NCI-H345 treated with DMSO at 0.1 percent for 48 hours (cell line): Measurements from ENCODE around the gene OSBPL2.

Source experiments
- DNase-seq: peaks from one replicate; lab custom pipeline; 2025; ENCODE audit not compliant: unreplicated experiment; lab: John Stamatoyannopoulos, UW

OSBPL2 gene

DNA sequence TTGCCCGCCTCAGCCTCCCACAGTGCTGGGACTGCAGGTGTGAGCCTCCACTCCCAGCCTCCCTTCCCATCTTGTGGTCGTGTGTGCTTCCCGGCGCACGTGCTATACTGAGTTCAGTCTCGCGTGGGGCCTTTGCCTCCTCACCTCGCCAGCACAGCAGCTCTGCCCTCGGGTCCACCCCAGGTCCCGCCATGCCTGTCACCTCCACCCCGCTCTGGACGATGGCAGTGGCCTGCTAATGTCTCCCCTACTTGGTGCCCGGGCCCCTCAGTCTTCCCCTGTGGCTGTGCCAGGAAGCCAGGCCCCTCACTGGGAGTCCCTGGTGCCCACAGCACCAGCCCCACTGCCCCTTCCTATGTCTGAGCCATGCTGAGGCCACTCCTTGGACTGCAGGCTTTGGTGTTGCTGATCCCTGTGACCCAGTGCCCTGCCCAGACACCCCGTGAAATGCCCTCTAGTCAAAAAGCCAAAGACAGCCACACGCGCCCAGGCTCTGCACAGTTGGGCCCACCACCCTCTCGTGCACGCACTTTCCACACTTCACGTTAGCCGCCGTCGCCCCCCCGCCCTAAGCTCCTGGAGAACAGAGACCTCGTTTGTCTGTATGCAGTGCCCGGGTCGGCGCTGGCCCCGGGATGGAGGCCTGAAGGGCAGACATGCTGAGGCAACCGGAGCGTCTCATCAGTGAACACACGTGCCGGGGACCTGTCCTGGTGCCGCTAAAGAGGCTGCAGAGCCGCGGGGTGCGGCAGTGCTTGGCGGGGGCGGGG is 32.5 kb upstream of the OSBPL2 start:
- no peak for DNase-seq

DNA sequence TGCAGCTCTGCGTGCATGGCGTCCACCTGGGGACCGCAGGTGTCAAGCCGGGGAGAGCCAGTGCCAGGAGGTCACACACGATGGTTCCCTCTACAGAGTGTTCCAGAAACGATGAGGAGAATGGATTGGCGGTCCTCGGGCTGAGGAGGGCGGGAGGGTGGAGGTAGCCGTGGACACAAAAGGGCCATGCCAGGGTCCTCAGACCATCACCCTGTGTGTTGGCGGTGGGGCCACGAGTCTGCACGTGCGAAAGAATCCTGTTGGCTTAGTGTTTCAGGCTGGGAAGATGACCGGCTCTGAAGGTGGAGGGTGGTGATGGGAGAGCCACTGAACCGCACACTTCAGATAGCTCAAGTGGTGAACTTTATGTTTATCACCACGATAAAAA is 31.9 kb upstream of the OSBPL2 start:
- DNase-seq: no peak

DNA sequence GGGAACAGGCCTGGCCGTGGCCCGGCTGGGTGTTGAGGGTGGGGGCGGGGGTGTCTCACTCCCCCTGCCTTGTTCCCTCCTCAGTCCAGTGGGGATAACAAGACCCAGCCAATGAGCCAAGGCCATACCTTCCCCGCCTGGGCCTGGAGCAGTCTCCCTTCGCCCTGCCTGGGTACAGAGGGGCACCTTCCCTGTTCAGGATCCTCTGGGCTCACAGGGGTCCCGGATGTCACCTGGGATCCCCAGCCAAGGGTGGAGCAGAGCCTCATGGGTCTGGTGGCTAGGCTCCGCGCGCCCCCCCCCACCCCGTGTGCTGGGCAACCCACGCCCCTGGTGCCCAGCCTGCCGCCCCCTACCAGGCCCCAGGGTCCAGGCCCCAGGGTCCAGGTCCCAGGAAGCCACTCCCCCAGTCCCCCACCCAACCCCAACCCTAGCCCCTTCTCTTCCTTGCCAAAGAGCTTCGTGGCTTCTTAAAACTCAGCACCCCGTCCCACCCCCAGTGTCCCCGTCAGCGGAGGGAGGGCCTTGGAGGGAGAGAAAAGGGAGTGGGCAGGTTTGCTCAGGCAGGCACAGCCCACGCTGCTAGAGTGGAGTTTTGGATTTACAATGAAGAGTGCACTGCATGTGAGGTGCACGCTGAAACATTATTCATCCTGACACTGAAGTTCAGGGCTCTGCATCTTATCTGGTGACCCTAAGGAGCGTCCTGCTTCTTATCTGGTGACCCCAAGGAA is 30.1 kb upstream of the OSBPL2 start:
- DNase-seq: no peak

DNA sequence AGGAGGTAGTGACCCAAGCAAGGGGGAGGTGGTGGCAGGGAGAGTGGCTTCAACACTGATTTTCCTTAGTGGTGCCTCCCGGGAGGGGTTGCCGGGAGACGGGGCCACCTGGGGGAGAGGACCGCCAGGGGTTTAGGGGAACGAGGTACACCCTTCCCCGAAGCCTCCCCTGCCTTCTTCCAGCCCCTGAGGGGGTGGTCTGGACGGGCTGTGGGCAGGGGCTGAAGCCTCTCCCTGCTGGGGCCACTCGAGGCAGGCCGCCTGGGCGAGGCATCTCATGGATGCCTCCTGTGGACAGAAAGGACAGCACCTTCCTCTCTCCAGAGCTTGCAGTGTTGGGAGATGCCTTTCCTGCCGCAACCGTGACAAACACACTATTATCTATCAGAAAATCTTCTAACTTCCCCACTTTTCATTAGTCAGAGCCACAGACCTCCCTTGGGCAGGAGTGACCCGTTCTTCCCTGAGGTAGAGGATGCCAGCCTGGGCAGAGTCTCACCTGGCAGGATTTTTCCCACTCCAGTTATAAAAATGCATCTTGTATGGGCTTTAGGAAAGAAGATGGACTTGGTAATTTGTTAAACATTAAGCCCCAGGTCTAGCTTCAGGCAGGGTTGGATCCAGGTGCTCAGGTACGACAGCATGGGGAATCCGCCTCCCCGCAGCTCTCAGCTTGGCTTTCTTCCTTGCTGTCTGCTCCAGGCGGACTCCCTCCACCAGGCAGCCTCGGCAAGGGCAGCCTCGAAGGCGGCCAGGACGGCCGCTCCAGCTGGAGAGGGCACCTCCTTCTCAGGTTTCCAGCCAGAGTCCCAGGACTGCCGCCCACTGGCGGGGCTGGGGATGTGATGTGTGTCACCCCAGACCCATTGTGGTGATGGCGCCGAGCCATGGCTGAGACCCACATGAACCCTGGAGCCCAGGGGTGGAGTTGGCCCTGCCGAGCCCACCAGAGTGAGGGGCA is 29.2 kb upstream of the OSBPL2 start:
- no peak for DNase-seq

DNA sequence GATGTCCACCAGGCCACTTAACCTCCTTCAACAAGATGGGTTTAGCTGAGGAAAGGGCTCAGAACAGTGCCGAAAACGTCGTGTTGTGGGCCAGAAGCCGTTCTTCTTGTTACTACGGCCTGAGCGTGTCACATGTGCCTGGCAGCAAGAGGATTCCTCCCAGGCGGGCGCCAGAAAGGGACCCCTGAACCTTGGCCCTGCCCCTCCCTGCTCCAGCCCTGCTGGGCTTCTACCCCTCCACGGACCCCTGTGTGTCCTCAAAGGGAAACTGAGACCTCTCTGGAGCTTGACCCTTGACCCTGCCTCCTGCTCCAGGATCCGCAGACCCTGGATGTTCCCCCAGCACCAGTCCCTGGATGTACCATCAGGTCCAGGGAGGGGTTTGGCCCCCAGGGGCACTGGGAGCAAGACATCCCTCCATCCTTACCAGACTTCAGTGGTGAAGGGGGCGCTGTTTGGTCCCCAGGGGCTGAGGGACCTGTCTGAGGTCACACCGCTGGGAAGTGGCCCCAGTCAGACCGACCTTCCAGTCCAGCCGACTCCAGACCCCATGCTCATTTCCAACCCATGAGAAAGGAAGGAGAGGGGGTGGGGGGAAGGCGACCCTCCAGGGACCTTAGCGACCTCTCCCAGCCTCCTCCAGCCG is 28.3 kb upstream of the OSBPL2 start:
- DNase-seq: no peak

DNA sequence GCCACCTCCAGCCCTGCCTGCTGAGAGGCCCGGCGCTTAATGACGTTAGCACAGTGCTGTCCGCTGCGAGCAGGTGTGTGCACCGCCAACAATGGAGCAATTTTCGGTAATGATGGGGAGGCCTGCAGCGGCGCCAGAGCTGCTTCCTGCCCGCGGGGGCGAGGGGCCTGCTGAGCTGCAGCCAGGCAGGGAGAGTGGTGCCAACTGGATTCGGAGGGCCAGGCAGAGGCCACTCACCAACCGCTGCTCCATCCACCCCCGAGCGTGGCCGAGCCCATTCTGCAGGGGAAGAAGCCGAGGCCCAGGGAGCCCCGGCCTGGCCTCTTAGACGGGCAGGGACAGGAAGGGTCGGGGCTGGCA is 27.8 kb upstream of the OSBPL2 start:
- peak; percentile 56 for DNase-seq

DNA sequence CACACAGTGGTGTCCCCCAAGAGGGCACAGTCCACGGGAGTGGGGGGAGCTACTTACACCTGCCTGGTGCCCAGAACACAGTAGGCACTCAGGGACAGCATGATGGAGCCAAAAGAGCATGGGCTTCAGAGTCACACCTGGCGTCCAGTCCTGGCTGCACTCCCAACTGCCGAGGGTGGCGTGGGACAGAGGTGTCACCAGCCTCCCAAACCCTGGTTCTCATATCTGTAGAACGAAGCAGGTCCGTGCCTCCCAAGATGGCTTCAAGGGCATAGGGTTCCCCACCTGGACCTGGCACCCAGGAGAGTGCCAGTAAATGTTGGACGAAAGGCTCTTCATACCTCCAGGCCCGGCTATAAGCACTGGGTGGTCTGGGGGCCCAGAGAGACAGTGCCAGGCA is 27.1 kb upstream of the OSBPL2 start:
- no peak for DNase-seq

DNA sequence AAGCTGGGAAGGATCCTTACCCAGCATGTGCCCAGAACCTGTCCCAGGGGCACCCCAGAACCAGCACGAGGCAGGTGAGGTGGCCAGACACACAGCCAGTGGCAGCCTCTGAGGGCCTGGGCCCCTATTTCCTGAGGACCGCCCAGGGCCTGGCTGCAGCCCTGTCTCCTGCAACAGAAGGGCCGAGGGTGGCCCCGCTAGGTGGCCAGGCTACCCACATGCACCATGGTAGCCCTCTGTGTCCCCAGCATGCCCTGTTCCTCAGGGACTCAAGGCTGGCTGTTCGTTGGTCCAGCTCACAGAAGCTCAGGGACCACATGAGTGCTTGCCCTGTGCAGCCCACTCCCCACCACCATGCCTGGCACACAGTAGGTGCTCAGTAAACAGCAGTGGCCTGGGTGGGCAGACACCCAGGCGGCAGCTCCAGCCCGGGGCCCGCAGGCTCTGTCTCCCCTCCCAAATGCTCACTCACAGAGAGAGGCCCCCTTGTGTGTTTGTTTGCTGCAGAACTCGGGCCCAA is 26.5 kb upstream of the OSBPL2 start:
- no peak for DNase-seq

DNA sequence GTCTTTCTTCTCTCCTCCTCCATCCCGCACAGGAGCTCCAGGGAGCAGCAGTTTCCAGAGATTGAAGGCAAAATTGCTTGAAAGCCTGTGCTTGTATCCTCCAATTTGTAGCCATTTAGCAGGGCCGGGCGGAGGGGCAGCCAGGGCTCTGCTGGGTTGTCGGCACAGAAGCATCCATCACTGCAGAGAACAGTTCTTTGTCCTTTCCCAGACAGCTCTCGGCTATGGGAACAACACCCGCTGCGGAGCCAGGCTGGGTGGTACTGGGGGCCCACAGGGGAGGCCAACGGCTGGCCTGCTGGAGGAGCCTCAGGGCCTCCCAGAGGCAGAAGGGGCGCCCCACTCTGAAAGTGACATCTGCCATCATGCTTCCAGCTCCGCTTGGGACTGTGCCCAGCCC is 26.0 kb upstream of the OSBPL2 start:
- no peak for DNase-seq

DNA sequence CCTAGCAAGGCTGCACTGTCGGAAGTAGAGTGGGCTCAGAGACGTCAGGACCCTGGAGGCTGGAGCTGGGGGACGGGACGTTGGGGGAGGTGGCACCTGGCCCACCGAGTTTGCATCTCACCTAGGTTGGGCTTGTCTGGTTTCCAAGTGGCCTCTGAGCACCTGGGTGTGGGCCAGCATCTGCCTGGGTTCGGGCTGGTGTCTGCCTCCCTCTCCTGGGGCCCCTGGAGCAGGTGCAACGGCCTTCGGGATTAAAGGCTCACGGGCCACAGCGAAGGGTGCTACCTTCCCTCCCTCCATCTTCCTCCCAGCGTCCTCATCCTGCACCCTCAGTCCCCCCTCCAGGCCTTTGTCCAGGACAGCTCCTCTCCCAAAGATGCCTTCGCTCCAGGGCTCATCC is 24.3 kb upstream of the OSBPL2 start:
- DNase-seq: peak; percentile 42

DNA sequence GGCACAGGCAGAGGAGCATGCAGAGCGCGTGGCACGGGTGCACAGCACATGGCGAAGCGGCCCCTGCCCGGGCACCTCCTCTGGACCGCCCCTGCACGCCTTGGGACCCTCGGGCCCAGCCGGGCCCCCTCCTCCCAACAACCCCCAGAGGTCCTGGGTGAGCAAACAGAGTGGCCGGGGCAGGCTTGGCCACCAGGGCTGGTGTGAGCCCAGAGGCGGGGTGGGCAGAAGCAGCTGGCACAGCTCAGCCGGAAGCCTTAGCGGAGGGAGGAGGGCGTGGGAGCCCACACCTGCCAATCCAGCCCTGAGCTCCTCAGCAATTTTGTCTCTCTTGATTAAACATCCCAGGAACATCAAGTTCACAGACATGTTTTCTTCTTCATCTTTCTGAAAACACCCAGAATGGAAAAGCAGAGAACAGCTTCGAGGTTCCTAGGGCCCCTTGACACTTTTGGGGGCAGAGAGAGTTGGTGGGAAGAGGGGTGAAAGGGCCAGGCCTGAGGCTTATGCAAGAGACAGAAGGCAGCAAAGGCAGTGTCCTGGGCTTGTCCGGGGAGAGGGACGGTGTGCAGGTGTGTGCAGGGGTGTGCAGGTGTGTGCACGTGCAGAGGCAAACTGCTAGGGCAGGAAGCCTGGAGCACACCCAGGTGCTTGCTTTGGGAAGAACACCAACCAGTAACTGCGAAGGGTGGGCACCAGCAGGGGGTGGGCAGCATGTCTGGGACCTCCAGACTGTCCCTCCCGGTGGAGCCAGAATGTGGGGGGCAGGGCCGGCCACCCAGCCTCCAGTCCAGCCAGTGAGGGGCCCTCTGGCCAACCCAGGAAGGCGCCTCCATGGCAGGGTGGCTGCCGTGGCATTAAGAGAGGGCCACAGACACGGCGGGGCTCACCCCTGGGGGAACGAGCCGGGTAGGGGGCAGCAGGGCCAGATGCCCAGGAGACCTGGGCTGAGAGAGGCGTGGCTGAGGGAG is 23.0 kb upstream of the OSBPL2 start:
- DNase-seq: no peak

DNA sequence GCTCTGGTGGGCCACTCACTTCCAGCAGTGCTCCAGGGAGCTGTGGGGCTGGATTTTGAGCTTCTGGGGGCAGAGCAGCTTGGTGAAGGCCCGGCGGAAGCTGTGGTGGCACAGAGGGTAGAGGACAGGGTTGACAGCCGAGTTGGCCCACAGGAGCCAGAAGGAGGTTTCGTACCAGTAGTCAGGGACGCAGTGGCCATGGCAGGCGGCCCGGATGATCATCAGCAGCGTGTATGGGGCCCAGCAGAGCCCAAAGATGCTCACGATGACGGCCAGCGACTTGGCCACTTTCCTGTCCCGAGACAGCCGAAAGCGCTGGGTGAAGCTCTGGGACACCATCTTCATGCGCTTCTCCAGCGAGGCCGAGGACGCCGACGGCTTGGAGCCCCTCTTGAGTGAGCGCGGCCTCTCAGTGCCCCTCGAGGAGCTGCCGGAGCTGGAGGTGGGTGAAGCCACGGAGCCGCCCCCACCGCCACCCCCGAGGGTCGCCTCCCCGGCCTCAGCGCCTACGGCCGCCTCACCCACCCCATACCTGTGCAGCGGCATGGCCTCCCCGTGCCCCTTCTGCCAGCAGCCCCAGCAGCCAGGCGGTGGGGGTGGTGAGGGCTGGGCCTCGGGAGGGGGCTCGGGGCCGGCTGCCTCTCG is 22.2 kb upstream of the OSBPL2 start:
- DNase-seq: no peak

DNA sequence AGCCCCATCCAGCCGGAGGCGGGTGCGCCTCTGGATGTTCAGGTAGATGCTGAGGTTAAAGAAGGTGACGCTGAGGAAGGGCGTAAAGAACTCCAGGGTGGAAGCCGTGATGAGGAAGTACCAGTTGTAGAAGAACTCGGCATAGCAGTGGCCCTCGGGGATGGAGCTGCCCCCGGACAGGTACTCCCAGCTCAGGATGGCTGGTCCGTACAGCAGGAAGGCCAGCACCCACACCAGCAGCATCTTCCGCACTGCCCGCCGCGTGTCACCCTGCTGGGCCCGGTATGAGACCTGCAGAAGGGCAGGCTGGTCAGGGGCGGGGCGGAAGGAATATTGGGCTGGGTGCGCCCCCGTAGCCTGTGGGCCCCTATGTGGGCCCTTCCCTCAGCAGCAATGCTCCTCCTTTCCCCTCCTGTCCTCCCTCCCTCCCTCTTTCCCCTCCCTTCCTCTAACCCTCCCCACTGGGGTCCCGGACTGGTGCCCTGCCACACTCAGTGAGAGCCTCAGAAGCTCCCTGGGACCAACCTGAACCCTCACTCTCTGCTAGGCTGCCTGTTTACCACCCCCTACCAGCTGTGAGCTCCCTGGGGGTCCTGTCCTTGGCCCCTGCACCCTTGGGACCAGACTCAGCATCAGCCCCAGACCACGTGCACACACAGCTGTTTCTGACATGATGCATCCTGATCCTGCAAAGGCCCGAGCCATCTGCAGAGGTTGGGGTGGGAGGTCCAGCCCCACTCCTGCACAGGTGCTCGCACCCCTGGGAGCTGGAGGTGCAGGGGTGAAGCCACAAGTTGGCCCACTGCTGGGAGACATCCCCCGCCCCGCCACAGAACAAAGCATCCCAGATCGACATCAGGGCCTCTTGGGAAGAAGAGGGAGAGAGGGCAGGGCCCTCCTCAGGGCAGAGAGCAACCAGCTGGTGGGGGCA is 21.4 kb upstream of the OSBPL2 start:
- DNase-seq: no peak

DNA sequence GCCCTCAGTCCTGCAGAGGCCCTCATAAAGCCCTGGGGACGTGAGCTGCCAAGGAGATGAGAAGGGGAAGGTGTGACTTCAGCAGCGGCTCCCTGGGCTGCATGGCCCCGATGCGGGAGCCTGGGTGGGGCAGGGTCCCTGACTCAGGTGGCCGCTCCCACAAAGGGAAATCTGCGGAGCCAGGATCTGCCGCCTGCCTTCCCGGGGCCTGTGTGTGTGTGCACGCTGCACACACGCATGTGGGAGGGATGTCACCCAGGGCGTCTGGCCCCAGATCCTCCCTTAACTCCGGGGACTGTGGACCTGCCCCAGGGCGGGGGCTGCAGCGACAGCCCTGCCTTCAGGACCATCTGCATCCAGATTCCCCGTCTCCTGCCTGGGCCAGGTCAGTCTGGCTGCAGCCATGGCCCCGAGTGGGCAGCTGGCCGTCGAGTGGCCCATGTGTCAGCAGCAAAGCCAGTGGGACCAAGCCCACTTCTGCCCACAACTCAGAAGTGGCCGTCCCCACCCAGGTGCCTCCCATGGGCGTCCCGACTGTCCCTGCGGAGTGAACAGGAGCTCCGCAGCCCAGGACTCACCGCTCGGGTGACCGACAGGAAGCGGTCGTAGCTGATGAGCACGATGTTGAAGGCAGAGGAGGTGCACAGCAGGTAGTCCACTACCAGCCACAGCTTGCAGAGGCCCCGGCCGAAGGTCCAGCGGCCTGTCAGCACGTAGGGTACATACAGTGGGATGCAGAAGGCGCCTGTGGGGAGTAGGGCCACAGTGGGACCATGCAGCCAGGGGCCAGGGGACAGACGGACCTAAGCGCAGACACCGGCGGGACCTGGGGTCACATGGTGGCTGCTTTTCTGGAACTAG is 20.2 kb upstream of the OSBPL2 start:
- no peak for DNase-seq

DNA sequence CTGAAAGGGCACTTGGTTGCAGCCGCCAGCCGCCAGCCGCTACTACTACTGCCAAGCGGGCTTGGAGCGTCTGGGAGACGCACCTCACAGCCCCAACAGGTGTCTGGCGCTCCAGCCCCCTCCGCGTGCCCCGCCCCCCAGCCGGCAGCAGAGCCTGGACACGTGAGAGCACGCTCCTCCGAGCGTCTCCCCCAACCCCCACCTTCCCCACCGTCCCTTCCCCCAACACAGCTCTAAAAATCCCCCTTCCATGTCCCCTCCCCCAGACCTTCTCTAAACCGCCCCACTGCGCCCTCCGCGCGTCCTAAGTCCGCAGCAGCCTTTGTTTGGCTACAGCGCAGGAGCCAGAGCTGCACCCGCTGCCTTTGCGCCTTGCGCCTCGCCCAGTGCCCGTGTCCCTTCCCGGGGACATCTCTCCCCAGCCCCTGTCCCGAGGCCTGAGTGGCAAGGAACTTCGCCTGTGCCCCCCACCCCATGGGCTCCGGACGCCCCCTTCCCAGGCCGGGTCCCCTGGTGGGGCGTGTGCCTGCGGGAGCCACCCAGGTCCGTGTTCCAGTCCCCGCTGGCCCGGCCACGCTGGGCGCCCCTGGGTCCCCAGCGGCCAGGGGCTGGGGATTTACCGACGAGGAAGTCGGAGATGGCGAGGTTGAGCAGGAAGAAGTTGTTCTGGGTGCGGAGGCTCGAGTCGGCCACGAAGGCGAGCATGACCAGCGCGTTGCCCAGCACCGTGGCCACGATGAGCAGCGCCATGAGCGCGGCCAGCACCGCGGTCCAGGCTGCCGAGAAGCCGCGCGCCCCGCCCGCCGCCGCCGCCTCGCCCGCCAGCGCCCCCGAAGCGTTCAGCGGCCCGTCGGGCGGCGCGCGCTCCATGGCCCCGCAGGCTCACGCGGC is 19.0 kb upstream of the OSBPL2 start:
- DNase-seq: peak; percentile 48

DNA sequence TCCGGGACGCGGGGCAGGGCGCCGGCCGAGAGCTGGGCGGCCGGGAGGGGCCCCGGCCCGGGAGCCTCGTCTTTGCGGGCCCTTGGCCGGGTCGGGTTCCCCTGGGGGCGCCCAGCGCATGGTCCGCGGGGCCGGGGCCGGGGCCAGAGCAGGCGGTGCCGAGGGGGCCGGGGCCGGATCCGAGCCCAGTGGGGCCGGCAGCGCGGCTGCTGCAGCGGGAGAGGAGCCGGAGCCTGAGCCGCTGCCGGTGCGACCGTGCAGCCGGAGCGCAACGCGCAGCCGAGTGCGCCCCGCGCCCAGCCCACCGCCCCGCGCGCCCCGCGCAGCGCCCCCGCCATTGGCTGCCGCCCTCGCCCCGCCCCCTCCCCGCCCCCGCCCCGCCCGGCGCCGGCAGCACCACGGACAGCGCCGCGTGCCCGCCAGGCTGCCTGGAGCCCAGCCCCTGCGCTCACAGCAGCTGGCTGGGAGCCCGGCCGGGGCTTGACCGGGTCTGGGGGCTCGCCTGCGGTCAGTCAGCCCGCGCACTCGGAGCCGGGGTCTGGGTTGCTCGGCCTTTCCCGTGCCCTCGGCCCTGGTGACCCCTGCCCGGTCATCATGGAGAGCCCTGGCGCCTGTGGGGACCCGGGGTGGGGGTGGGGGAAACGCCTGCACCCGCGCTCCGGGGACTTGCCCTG is 18.2 kb upstream of the OSBPL2 start, which contains the start of gene HRH3:
Gene HRH3, minus strand, starts transcription at position 287 of the 674 bp plus-strand sequence. CDS start 308 bp downstream, outside the sequence.
- peak; percentile 52 for DNase-seq
